ENCODE data around the gene LGI2.
A peak's percentile ranks its signal among the peaks of the same experiment; 100 is the strongest.

LGI2 gene

DNA sequence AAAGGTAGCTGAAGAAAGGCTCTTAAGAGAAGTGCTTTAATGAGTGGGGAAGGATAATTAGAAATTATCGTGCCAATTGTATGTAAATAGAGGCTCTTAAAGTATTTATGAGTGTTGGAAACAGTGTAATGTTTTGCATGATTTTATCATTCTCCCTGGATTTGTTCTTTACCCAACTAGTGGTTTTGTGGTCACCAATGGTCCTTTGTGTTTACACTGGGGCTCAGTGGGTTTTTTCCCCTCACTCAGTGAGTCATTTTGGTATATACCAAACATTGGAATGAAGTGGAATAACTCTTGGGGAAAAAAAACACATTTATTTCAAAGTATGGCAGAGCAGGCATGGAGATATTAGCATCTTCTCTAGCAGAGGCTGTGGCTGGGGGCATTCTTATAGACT is 20.8 kb upstream of the LGI2 start:
- TF ChIP-seq, protein P1, sequence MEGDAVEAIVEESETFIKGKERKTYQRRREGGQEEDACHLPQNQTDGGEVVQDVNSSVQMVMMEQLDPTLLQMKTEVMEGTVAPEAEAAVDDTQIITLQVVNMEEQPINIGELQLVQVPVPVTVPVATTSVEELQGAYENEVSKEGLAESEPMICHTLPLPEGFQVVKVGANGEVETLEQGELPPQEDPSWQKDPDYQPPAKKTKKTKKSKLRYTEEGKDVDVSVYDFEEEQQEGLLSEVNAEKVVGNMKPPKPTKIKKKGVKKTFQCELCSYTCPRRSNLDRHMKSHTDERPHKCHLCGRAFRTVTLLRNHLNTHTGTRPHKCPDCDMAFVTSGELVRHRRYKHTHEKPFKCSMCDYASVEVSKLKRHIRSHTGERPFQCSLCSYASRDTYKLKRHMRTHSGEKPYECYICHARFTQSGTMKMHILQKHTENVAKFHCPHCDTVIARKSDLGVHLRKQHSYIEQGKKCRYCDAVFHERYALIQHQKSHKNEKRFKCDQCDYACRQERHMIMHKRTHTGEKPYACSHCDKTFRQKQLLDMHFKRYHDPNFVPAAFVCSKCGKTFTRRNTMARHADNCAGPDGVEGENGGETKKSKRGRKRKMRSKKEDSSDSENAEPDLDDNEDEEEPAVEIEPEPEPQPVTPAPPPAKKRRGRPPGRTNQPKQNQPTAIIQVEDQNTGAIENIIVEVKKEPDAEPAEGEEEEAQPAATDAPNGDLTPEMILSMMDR (IDR thresholded peaks at IDR 0.05; ENCODE audit: insufficient read depth, low read depth, low read length, missing control alignments) = no peak
- DNase-seq (ENCODE audit: low read depth) = no peak
- H3K4me3 ChIP-seq (ENCODE audit: low read length) = no peak overlapping the region

DNA sequence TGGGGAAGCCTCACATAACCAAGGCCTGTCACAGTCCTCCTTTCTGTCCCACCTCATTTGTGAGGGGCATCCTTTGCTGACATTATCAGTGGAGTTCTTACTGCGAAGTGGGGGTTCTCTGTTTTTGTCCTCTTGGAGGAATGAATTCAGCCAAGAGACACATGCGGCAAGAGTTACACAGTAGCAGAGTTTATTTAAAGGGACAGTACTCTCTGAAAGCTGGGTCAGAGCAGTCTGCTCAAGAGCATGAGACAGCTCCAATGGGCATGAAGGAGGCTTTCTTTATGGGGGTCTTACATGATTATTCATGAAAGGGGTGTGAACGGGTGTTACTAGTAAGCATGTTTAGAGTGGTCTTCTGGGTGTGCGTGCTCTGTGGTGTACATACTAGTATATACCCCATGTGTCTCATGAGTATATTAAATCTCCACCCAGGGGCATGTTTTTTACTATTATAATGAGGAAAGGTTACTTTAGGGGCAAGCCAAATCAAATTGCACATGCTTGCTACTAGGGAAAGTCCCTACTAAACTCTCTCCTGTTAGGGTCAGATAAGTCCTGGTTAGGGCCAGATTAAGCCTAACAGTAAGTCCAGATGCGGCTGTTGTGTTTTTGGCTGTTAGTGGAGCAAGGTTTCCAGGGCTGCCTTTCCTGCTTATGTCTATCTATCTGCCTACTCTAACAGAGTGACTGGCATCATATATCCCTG is 19.8 kb upstream of the LGI2 start:
- no peak for DNase-seq (ENCODE audit: low read depth)
- H3K4me3 ChIP-seq (ENCODE audit: low read length) = no peak overlapping the region
- TF ChIP-seq, protein P1 (IDR thresholded peaks at IDR 0.05; ENCODE audit: insufficient read depth, low read depth, low read length, missing control alignments) = no peak

DNA sequence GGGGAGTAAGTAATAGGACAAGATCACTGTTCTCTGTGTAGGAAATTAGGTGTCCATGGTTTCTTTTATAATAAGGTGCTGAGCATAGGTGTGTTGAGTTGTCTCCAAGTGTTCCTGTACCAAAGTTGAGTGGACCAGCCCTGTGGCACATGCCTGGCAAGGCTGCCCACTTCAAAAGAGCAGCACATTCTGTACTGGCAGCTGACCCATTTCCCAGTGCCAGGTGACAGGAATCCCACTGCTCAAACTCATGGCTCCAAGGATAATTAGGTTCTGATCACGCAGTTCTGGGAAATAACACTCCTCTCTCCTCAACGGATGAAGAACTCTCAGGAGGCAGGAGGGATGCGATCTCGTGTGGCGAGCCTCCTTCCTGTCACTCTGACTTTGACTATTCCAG is 12.8 kb upstream of the LGI2 start:
- H3K4me3 ChIP-seq (ENCODE audit: low read length) = no peak overlapping the region
- TF ChIP-seq, protein P1 (IDR thresholded peaks at IDR 0.05; ENCODE audit: insufficient read depth, low read depth, low read length, missing control alignments) = no peak
- DNase-seq (ENCODE audit: low read depth) = no peak

DNA sequence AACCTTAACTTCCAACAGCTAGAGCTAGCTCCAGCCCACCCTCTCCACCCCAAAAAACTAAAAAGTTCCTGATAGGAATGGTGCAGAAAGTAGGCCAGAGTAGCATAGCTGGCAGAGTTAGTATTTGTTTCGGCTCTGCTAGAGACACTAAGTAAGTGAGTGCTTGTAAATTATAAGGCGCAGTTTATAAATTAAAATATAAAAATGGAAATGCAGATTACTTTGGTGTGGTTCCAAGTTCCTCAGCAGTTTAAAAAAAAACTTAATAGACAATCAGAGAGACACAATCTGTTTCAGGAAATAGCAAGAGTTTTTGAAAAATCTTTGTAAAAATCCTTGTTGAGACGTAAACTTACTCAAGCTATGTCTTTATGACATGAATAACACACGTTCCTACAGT is 2.8 kb upstream of the LGI2 start:
- DNase-seq (ENCODE audit: low read depth) = no peak
- TF ChIP-seq, protein P1 (IDR thresholded peaks at IDR 0.05; ENCODE audit: insufficient read depth, low read depth, low read length, missing control alignments) = no peak
- no peak overlapping the region for H3K4me3 ChIP-seq (ENCODE audit: low read length)

DNA sequence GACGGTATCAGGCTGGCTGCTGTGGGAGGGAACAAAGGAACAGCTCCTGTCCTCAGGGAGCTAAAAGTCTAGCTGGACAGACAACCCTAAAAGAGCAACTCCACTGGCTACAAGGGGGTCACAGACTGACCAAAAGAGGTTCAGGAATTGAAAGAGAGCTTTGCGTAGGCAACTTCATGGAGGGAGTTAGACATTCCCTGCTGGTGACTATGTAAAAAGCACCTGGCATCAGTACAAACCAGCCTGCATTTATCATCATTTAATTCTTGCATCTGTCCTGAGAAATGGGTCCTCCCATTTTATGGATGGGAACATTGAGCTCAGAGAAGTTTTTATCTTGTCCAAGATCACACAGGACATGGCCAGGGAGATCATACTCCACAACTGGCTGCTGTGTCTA is 1.4 kb upstream of the LGI2 start:
- TF ChIP-seq, protein P1 (IDR thresholded peaks at IDR 0.05; ENCODE audit: insufficient read depth, low read depth, low read length, missing control alignments) = no peak
- DNase-seq (ENCODE audit: low read depth) = no peak

DNA sequence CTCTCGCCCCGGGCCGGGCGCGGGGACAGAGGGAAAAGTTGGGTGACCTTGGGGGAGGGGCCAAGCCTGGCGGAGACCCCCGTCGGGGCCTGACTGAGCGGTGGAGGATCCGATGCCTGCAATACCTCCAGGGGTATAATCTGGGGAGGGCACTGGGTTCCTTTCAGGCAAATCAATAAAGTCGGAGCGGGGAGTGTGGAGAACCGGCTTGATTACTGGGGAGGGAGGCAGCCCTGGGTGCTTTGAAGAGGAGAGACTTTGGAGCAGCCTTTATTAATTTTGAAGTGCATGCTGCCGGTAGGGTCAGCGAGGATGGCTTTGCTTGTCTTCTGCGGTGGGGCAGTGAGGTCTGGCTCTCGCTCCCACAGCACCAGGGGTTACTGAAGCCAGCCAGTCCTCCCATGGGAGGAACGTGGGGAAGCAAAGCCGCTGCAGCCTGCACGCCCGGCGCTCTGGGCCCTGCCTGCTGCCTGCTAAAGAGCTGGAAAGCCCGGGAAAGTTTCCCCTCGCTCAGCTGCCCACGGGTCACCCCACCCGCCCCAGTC is 403 bp upstream of the LGI2 start:
- peak; percentile 2 for DNase-seq (ENCODE audit: low read depth)
- H3K4me3 ChIP-seq (ENCODE audit: low read length) = no peak overlapping the region
- TF ChIP-seq, protein P1 (IDR thresholded peaks at IDR 0.05; ENCODE audit: insufficient read depth, low read depth, low read length, missing control alignments) = no peak

More for the DNA sequence above, 1.4 kb upstream of the LGI2 start:
- H3K4me3 ChIP-seq (ENCODE audit: low read length) = no peak overlapping the region

Data from epithelial cell of esophagus (primary cell).